Common myeloid progenitor, CD34-positive (primary cell): ENCODE data around the gene MMEL1.
A peak's percentile ranks its signal among the peaks of the same experiment; 100 is the strongest.
"Not testable (repeated sequence)": the region's sequence is repeated elsewhere in the genome, so short reads cannot be mapped to it uniquely, and the experiment has no call there.

Experiments
- CTCF ChIA-PET: fragments of 350-600 bp; sonication (Branson Sonifier 250); formaldehyde crosslinking; loops from one replicate; lab custom pipeline; 2021; ENCODE audit warnings: antibody characterized with exemption; lab: Charles Lee
- POLR2A ChIA-PET: fragments of 350-600 bp; sonication (Branson Sonifier 250); formaldehyde crosslinking; loops from one replicate; lab custom pipeline; 2021; ENCODE audit warnings: antibody characterized with exemption; lab: Charles Lee
- DNase-seq, 3 donors: peaks; one replicate each; pipeline versions ENCODE4 v3.0.0 to v3.0.0-alpha.2; 2013
- H3K27ac ChIP-seq, 2 experiments: 1 replicate in 1 of 2; 2 replicates in 1 of 2; pipeline ENCODE4 v1.7.0; 2013; ENCODE audit warnings: inconsistent platforms in 2 of 2, low read length in 2 of 2, mild to moderate bottlenecking in 2 of 2, low read depth in 1 of 2, moderate library complexity in 1 of 2; ENCODE audit not compliant: severe bottlenecking in 2 of 2, insufficient read depth in 1 of 2, poor library complexity in 1 of 2
- H3K27me3 ChIP-seq, 5 experiments: replicated peaks in 2 of 5; 1 replicate in 3 of 5; 2 replicates in 2 of 5; pipeline versions ENCODE4 v1.6.1 to v1.7.0; 2013; ENCODE audit warnings: low read length in 4 of 5, mild to moderate bottlenecking in 2 of 5, moderate library complexity in 2 of 5, inconsistent platforms in 1 of 5; ENCODE audit not compliant: insufficient read depth in 5 of 5, control insufficient read depth in 4 of 5
- H3K36me3 ChIP-seq, 4 experiments: 1 replicate in 2 of 4; 2 replicates in 2 of 4; pipeline versions ENCODE4 v1.6.1 to v1.7.0; 2013; ENCODE audit warnings: low read length in 3 of 4, control low read depth in 1 of 4, mild to moderate bottlenecking in 1 of 4; ENCODE audit not compliant: control insufficient read depth in 4 of 4, insufficient read depth in 4 of 4
- H3K4me1 ChIP-seq, 4 experiments: 1 replicate in 3 of 4; 2 replicates in 1 of 4; pipeline versions ENCODE4 v1.6.1 to v1.7.1; 2013; ENCODE audit warnings: low read length in 3 of 4, mild to moderate bottlenecking in 3 of 4, control low read depth in 1 of 4, inconsistent platforms in 1 of 4, moderate library complexity in 1 of 4; ENCODE audit not compliant: control insufficient read depth in 4 of 4, insufficient read depth in 4 of 4; ENCODE audit errors: control extremely low read depth in 1 of 4
- H3K4me3 ChIP-seq, 7 experiments: 1 replicate in 4 of 7; 2 replicates in 3 of 7; pipeline versions ENCODE4 v1.5.1 to v1.7.0; 2013; ENCODE audit warnings: mild to moderate bottlenecking in 7 of 7, low read length in 6 of 7, moderate library complexity in 6 of 7, inconsistent platforms in 2 of 7, low read depth in 2 of 7, control low read depth in 1 of 7; ENCODE audit not compliant: insufficient read depth in 4 of 7, control insufficient read depth in 1 of 7; ENCODE audit errors: extremely low read depth in 1 of 7
- H3K9me3 ChIP-seq, 5 experiments: 1 replicate in 4 of 5; 2 replicates in 1 of 5; pipeline versions ENCODE4 v1.6.1 to v1.7.1; 2013; ENCODE audit warnings: low read length in 4 of 5, mild to moderate bottlenecking in 2 of 5, inconsistent platforms in 1 of 5, low read depth in 1 of 5, moderate library complexity in 1 of 5; ENCODE audit not compliant: control insufficient read depth in 4 of 5, insufficient read depth in 2 of 5; ENCODE audit errors: control extremely low read depth in 1 of 5
- WGBS: methylation state at CpG from one replicate; pipeline ENCODE4 v1.1.5; 2013; ENCODE audit not compliant: insufficient coverage; 5-methylcytosine and 5-hydroxymethylcytosine counted together

MMEL1 gene

GRCh38 chr1:2553871-2554620, 78.8 kb downstream of the MMEL1 start:
- WGBS, result 81% methylated on average over 24 of the region's 30 CpGs
- DNase-seq, result no peak
- ChIA-PET POLR2A (interaction anchor here (2.7 to 3.3 kb wide), 2 partner anchors 24 to 31 kb away, joined by 12 to 51 read pairs; partner anchors contain the start of gene PRXL2B), CTCF (interaction anchor here (2.5 kb wide), 1 partner anchor 30 kb away, joined by 30 read pairs; no protein-coding TSS in a partner anchor)
- no peaks in the 10 kb centered on the region for H3K9me3 ChIP-seq
- no peak overlapping the region for H3K27ac ChIP-seq
- no peaks in the 10 kb centered on the region for H3K27me3 ChIP-seq
- no peak overlapping the region for H3K4me3 ChIP-seq
- peaks cover 0 to 60% (median 49%) of the 10 kb centered on the region in 4 experiments for H3K4me1 ChIP-seq
- peaks cover 0 to 10% (median 4%) of the 10 kb centered on the region in 4 experiments for H3K36me3 ChIP-seq

GRCh38 chr1:2553076-2553475, 79.7 kb downstream of the MMEL1 start:
- H3K9me3 ChIP-seq, H3K36me3 ChIP-seq, H3K27ac ChIP-seq, CTCF ChIA-PET, H3K27me3 ChIP-seq, POLR2A ChIA-PET, DNase-seq, H3K4me3 ChIP-seq: not testable (repeated sequence)
- H3K4me1 ChIP-seq, result peaks cover 0 to 64% (median 57%) of the 10 kb centered on the region in 4 experiments
- WGBS, result 98% methylated on average over 4 of the region's 9 CpGs

- CTCF ChIA-PET, result no interaction called here
- Histone ChIP-seq H3K27me3 (no peaks in the 10 kb centered on the region), H3K4me3 (no peak overlapping the region), H3K4me1 (peaks cover 0 to 64% (median 58%) of the 10 kb centered on the region in 4 experiments), H3K36me3 (no peaks in the 10 kb centered on the region), H3K27ac (no peak overlapping the region), H3K9me3 (no peaks in the 10 kb centered on the region)
- POLR2A ChIA-PET, result no interaction called here
- WGBS, result over 99% methylated on average over 18 of the region's 26 CpGs
- DNase-seq, result no peak
Observed at GRCh38 chr1:2552189-2552588, 80.6 kb downstream of the MMEL1 start.

GRCh38 chr1:2551544-2551943, 81.3 kb downstream of the MMEL1 start:
- H3K36me3 ChIP-seq, DNase-seq, H3K27me3 ChIP-seq, H3K9me3 ChIP-seq, CTCF ChIA-PET, H3K27ac ChIP-seq, H3K4me3 ChIP-seq, POLR2A ChIA-PET: not testable (repeated sequence)
- 97% methylated on average over 6 of the region's 9 CpGs for whole genome bisulfite sequencing
- peaks cover 0 to 64% (median 58%) of the 10 kb centered on the region in 4 experiments for H3K4me1 ChIP-seq

GRCh38 chr1:2550309-2550861, 82.4 kb downstream of the MMEL1 start:
- H3K4me3 ChIP-seq, H3K9me3 ChIP-seq, H3K36me3 ChIP-seq, H3K27me3 ChIP-seq, DNase-seq, H3K27ac ChIP-seq, POLR2A ChIA-PET, CTCF ChIA-PET: not testable (repeated sequence)
- WGBS, result 78% methylated on average over 6 of the region's 12 CpGs
- peaks cover 0 to 61% (median 56%) of the 10 kb centered on the region in 4 experiments for H3K4me1 ChIP-seq

GRCh38 chr1:2549367-2550029, 83.3 kb downstream of the MMEL1 start:
- peak overlapping the region in 1 of 7 experiments; percentile 82 for H3K4me3 ChIP-seq
- DNase-seq, H3K9me3 ChIP-seq, H3K36me3 ChIP-seq, H3K27me3 ChIP-seq: not testable (repeated sequence)
- ChIA-PET CTCF (interaction anchor here (1.5 to 3.9 kb wide), 4 partner anchors 12 to 133 kb away, joined by 4 to 28 read pairs (median 15); partner anchors contain the start of gene PANK4), POLR2A (interaction anchor here (0.7 kb wide), 1 partner anchor 36 kb away, joined by 3 read pairs; no protein-coding TSS in a partner anchor)
- H3K27ac ChIP-seq, result peak overlapping the region; percentile 40 to 89
- WGBS, result 64% methylated on average over 14 of the region's 28 CpGs
- H3K4me1 ChIP-seq, result peaks cover 0 to 56% (median 51%) of the 10 kb centered on the region in 4 experiments
